ENCODE data around the gene POFUT1. TPM values are rescaled to one million over a fixed set of nuclear protein-coding genes. Genes with fewer than 3 reads are reported as not detected.

POFUT1 gene
- 49.4 and 52.5 TPM in 2 replicates for total RNA-seq (2012; rRNA removed)

DNA sequence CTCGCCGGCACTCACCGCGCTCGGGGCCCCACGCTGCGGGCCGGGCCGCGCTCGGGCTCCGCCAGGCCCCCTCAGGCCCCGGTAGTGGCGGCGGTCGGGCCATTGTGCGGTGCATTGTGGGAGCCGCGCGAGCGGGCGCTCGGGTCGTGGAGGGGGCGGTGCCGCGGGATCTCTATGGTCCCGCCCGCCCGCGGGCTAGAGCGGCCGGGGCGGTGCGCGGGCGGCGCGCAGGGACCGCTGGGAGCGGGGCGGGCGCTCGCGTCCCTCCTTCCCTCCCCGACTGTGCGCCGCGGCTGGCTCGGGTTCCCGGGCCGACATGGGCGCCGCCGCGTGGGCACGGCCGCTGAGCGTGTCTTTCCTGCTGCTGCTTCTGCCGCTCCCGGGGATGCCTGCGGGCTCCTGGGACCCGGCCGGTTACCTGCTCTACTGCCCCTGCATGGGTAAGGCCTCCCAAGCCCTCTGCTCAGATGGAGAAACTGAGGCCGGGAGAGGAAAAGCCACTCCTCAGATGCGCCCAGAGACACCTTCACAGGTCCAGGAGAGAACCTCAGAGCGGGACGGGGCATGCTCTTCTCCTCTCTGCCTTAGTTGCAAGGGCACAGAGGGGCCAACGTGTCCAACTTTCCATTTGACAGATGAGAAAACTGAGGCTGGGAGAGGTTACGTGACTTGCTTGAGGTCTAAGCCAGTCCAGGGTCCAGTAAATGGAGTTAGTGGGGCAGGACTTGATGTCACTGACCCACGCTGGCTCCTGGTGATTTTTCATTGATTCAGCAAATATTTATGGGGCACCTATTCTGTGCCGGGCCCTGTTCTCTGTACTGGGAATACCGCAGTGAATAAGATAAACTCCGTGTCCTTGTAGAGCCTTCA, at the start of gene POFUT1, which contains the start of gene PLAGL2:
POFUT1 (plus strand) TSS at position 255 of the 873 bp plus-strand sequence; CDS start at position 317, 62 bp downstream.
PLAGL2 (minus strand) TSS at position 118 of the 873 bp plus-strand sequence. CDS start 5,565 bp downstream, outside the sequence.
- no peaks in the 10 kb centered on the region for H3K9me3 ChIP-seq (replicated peaks; ENCODE audit: low read length)
- H3K36me3 ChIP-seq (ENCODE audit: insufficient read depth, low read length) = peaks cover 20% of the 10 kb centered on the region
- peaks cover 54% of the 10 kb centered on the region for H3K4me1 ChIP-seq (ENCODE audit: control insufficient read depth, insufficient read depth, low read length)
- H3K4me3 ChIP-seq (ENCODE audit: low read length) = peak within 1 kb of the TSS; percentile 100
- H3K4me2 ChIP-seq (ENCODE audit: low read length) = peak within 1 kb of the TSS; percentile 97
- H3K9ac ChIP-seq (ENCODE audit: low read depth, low read length) = peak within 1 kb of the TSS; percentile 99
- H3K27me3 ChIP-seq (ENCODE audit: control insufficient read depth, insufficient read depth, low read length) = no peaks in the 10 kb centered on the region

DNA sequence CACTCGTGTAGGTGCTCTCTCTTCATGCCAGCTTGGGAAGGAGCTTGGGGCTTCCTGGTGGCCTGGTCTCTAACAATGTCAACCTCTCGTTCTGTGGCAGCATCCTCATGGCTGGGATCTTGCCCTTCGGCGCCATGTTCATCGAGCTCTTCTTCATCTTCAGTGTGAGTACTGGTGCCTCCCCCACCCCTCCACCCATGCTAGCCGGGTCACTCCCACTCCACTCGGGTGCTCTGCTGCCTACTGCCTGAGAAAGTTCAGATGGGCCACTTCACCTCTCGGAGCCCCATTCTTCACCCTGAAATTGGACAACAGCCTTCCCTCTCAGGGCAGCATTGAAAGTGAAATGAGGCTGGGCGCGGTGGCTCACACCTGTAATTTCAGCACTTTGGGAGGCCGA, 49.3 kb upstream of the POFUT1 start:
- no peak overlapping the region for H3K9ac ChIP-seq (ENCODE audit: low read depth, low read length)
- no peak overlapping the region for H3K4me2 ChIP-seq (ENCODE audit: low read length)
- peaks cover 13% of the 10 kb centered on the region for H3K4me1 ChIP-seq (ENCODE audit: control insufficient read depth, insufficient read depth, low read length)
- no peak overlapping the region for H3K4me3 ChIP-seq (ENCODE audit: low read length)
- no peaks in the 10 kb centered on the region for H3K27me3 ChIP-seq (ENCODE audit: control insufficient read depth, insufficient read depth, low read length)
- peaks cover 63% of the 10 kb centered on the region for H3K36me3 ChIP-seq (ENCODE audit: insufficient read depth, low read length)
- no peaks in the 10 kb centered on the region for H3K9me3 ChIP-seq (replicated peaks; ENCODE audit: low read length)

DNA sequence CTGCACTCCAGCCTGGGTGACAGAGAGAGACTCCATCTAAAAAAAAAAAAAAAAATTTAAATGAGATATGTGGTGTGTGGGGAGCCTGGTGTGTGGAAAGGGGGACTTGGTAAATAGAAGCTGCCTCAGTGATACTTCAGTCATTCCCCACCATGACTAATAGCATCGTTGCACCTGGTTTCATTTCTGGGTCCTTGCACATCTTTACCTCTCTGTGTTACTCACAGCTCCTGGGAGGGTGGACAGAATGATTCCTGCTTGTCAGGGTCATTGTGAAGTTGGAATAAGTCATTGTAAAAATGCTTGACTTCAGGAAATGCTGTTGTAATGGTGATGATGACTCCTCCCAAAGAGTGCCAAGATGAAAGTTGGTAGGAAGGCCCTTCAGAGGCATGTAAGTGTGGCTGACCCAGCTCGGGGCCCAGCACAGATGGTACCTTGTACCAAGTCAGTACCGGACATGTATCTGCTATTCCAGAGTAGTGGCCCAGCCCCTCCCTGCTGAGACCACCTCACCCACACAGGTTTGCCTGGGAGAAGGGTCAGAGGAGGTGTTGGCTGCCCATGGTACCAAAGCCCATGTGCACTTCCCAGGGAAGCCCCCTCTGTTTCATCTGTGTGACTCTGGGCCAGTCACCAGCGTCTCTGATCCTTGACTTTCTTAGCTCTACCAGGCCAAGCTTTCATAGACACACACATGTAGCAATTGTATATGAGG, 48.6 kb upstream of the POFUT1 start:
- no peaks in the 10 kb centered on the region for H3K9me3 ChIP-seq (replicated peaks; ENCODE audit: low read length)
- peaks cover 58% of the 10 kb centered on the region for H3K36me3 ChIP-seq (ENCODE audit: insufficient read depth, low read length)
- no peak overlapping the region for H3K4me2 ChIP-seq (ENCODE audit: low read length)
- no peak overlapping the region for H3K9ac ChIP-seq (ENCODE audit: low read depth, low read length)
- no peaks in the 10 kb centered on the region for H3K27me3 ChIP-seq (ENCODE audit: control insufficient read depth, insufficient read depth, low read length)
- peaks cover 13% of the 10 kb centered on the region for H3K4me1 ChIP-seq (ENCODE audit: control insufficient read depth, insufficient read depth, low read length)
- H3K4me3 ChIP-seq (ENCODE audit: low read length) = no peak overlapping the region

DNA sequence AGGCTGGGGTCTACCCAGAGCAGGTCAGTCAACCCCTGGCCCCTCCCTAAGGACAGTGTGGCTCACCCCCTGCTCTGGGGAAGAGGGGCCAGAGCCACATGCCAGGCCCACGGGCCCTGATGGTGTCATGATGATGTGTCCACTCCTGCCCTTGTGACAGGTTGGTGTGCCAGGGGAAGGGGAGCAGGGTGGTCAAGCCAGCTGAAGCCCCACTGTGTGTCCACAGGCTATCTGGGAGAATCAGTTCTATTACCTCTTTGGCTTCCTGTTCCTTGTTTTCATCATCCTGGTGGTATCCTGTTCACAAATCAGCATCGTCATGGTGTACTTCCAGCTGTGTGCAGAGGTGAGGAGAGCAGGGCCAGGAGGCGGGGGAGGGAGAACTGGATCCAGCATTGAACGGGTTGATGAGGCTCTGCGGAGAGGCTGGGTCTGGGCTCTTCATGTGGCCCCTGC, 47.9 kb upstream of the POFUT1 start:
- H3K9me3 ChIP-seq (replicated peaks; ENCODE audit: low read length) = no peaks in the 10 kb centered on the region
- peaks cover 10% of the 10 kb centered on the region for H3K4me1 ChIP-seq (ENCODE audit: control insufficient read depth, insufficient read depth, low read length)
- peaks cover 59% of the 10 kb centered on the region for H3K36me3 ChIP-seq (ENCODE audit: insufficient read depth, low read length)
- H3K4me3 ChIP-seq (ENCODE audit: low read length) = no peak overlapping the region
- no peak overlapping the region for H3K9ac ChIP-seq (ENCODE audit: low read depth, low read length)
- H3K4me2 ChIP-seq (ENCODE audit: low read length) = no peak overlapping the region
- H3K27me3 ChIP-seq (ENCODE audit: control insufficient read depth, insufficient read depth, low read length) = no peaks in the 10 kb centered on the region

DNA sequence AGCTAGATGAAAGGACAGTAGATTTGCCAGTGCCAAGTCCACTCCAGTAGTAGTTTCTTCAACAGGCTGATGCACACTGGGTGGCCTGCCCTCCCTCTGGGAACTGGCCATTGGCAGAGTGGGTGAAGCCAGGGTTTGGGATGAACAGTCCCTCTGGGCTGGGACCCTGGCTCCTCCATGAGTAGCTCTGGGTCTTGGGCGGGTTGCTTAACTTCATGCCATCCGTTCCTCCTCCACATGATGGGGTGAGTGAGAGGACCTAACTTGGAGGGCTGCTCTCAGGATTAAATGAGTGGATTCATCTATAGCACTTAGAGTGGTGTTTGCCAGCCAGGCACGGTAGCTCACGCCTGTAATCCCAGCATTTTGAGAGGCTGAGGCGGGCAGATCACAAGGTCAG, 47.3 kb upstream of the POFUT1 start:
- Histone ChIP-seq H3K4me1 (ENCODE audit: control insufficient read depth, insufficient read depth, low read length) (peaks cover 4% of the 10 kb centered on the region), H3K9me3 (replicated peaks; ENCODE audit: low read length) (no peaks in the 10 kb centered on the region), H3K4me3 (ENCODE audit: low read length) (no peak overlapping the region), H3K36me3 (ENCODE audit: insufficient read depth, low read length) (peaks cover 62% of the 10 kb centered on the region), H3K27me3 (ENCODE audit: control insufficient read depth, insufficient read depth, low read length) (no peaks in the 10 kb centered on the region), H3K4me2 (ENCODE audit: low read length) (no peak overlapping the region), H3K9ac (ENCODE audit: low read depth, low read length) (no peak overlapping the region)

DNA sequence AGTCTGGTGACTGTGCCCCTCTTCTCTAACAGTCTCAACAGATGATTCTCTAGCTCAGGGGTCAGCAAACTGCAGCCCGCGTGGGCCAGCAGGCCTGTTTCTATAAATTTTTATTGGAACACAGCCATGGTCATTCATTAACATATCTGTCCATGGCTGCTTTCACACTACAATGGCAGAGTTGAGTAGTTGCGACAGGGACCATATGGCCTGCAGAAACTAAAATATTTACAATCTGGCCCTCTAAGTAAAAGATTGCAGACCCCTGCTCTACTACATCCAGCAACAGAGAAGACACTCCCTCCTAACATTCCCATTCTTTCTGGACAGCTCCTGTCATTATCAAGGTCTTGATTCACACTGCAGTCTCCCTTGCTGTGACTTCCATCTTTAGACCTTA, 45.3 kb upstream of the POFUT1 start:
- Histone ChIP-seq H3K36me3 (ENCODE audit: insufficient read depth, low read length) (peaks cover 79% of the 10 kb centered on the region), H3K9ac (ENCODE audit: low read depth, low read length) (no peak overlapping the region), H3K9me3 (replicated peaks; ENCODE audit: low read length) (no peaks in the 10 kb centered on the region), H3K4me2 (ENCODE audit: low read length) (no peak overlapping the region), H3K4me1 (ENCODE audit: control insufficient read depth, insufficient read depth, low read length) (no peaks in the 10 kb centered on the region), H3K27me3 (ENCODE audit: control insufficient read depth, insufficient read depth, low read length) (no peaks in the 10 kb centered on the region), H3K4me3 (ENCODE audit: low read length) (no peak overlapping the region)

DNA sequence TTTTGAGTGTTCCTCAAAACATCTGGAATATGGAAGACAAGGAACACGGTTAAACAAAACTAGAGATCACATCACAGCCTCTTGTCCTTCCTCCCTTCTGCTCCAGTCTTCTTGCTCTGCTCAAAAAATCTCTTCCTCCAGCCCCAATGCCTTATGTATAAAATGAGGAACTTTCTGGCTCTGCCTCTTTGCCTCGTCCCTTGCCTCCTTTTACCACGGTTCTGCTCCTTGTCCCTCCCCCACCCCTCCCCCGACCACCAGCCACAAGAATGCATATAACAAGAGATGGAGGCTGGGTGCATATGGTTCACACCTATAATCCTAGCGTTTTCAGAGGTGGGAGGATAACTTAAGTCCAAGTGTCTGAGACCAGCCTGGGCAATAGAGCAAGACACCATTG, 43.7 kb upstream of the POFUT1 start:
- H3K4me3 ChIP-seq (ENCODE audit: low read length) = no peak overlapping the region
- no peaks in the 10 kb centered on the region for H3K4me1 ChIP-seq (ENCODE audit: control insufficient read depth, insufficient read depth, low read length)
- no peaks in the 10 kb centered on the region for H3K9me3 ChIP-seq (replicated peaks; ENCODE audit: low read length)
- H3K4me2 ChIP-seq (ENCODE audit: low read length) = no peak overlapping the region
- H3K36me3 ChIP-seq (ENCODE audit: insufficient read depth, low read length) = peaks cover 69% of the 10 kb centered on the region
- no peak overlapping the region for H3K9ac ChIP-seq (ENCODE audit: low read depth, low read length)
- no peaks in the 10 kb centered on the region for H3K27me3 ChIP-seq (ENCODE audit: control insufficient read depth, insufficient read depth, low read length)

DNA sequence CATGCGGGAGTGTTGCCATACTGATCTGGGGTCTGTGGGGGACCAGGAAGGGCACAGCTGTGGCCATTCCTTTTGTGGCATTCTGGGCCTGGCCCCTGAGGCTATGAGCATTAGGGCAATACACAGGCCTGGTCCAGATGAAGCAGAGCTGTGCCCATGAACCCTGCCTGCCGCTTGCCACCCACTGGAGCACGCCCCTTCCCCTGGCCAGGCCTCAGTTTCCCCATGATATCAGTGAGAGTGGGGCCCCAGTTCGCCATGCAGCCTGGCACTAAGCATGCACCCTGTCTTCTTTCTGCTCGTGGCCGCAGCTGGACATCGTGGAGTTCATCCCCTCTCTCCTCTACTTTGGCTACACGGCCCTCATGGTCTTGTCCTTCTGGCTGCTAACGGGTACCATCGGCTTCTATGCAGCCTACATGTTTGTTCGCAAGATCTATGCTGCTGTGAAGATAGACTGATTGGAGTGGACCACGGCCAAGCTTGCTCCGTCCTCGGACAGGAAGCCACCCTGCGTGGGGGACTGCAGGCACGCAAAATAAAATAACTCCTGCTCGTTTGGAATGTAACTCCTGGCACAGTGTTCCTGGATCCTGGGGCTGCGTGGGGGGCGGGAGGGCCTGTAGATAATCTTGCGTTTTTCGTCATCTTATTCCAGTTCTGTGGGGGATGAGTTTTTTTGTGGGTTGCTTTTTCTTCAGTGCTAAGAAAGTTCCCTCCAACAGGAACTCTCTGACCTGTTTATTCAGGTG, 42.5 kb upstream of the POFUT1 start:
- Histone ChIP-seq H3K27me3 (ENCODE audit: control insufficient read depth, insufficient read depth, low read length) (no peaks in the 10 kb centered on the region), H3K36me3 (ENCODE audit: insufficient read depth, low read length) (peaks cover 57% of the 10 kb centered on the region), H3K4me3 (ENCODE audit: low read length) (no peak overlapping the region), H3K9ac (ENCODE audit: low read depth, low read length) (no peak overlapping the region), H3K9me3 (replicated peaks; ENCODE audit: low read length) (no peaks in the 10 kb centered on the region), H3K4me1 (ENCODE audit: control insufficient read depth, insufficient read depth, low read length) (no peaks in the 10 kb centered on the region), H3K4me2 (ENCODE audit: low read length) (no peak overlapping the region)

DNA sequence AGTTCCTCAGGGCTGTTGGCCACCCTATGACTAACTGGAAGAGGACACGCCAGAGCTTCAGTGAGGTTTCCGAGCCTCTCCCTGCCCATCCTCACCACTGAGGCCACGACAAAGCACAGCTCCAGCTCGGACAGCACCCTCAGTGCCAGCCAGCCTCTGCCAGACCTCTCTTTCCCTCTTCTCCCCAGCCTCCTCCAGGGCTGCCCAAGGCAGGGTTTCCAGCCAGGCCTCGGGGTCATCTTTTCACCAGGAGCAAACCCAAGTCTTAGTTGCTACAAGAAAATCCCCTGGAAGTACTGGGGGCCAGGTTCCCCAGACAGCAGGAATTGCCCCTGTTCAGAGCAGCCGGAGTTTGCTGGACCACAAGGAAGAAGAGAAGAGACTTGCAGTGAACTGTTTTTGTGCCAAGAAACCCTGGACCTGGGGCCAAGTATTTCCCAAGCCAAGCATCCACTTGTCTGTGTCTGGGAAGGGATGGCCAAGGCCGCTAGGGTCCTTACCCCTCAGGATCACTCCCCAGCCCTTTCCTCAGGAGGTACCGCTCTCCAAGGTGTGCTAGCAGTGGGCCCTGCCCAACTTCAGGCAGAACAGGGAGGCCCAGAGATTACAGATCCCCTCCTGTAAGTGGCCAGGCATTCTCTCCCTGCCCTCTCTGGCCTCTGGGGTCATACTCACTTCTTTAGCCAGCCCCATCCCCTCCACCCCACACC, 41.7 kb upstream of the POFUT1 start:
- Histone ChIP-seq H3K4me2 (ENCODE audit: low read length) (no peak overlapping the region), H3K4me3 (ENCODE audit: low read length) (no peak overlapping the region), H3K36me3 (ENCODE audit: insufficient read depth, low read length) (peaks cover 52% of the 10 kb centered on the region)

DNA sequence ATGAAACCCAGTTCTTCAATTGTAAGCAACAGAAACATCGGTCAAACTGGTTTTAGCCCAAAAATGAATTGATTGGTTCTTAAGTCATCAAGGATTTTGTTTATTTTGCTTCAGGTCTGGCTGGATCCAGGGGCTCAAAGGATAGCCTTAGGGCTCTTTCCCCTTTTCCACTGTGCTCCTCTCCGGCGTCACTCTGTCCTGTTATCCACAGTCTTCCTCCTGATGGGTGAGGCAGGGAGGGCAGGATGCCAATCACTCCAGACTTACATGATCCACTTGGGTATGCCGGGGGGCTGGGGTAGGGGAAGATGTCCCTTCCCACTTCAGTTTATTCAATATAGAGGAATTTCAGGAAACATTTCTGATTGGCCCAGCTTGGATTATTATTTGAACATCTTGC, 40.1 kb upstream of the POFUT1 start:
- H3K9me3 ChIP-seq (replicated peaks; ENCODE audit: low read length) = no peaks in the 10 kb centered on the region
- no peaks in the 10 kb centered on the region for H3K4me1 ChIP-seq (ENCODE audit: control insufficient read depth, insufficient read depth, low read length)
- no peak overlapping the region for H3K9ac ChIP-seq (ENCODE audit: low read depth, low read length)
- H3K36me3 ChIP-seq (ENCODE audit: insufficient read depth, low read length) = peaks cover 36% of the 10 kb centered on the region
- H3K4me3 ChIP-seq (ENCODE audit: low read length) = no peak overlapping the region
- no peaks in the 10 kb centered on the region for H3K27me3 ChIP-seq (ENCODE audit: control insufficient read depth, insufficient read depth, low read length)
- H3K4me2 ChIP-seq (ENCODE audit: low read length) = no peak overlapping the region

More for the DNA sequence above, 41.7 kb upstream of the POFUT1 start:
- H3K9ac ChIP-seq (ENCODE audit: low read depth, low read length) = no peak overlapping the region
- H3K27me3 ChIP-seq (ENCODE audit: control insufficient read depth, insufficient read depth, low read length) = no peaks in the 10 kb centered on the region
- H3K4me1 ChIP-seq (ENCODE audit: control insufficient read depth, insufficient read depth, low read length) = no peaks in the 10 kb centered on the region
- H3K9me3 ChIP-seq (replicated peaks; ENCODE audit: low read length) = no peaks in the 10 kb centered on the region

Measured in skeletal muscle satellite cell (primary cell).